ENCODE data around the gene RNF40.

Gene RNF40

GRCh38 chr16:30722443-30722842, 39.7 kb upstream of the RNF40 start:
- DNase-seq (ENCODE audit: low read depth) = no peak
- TF ChIP-seq CTCF (IDR thresholded peaks at IDR 0.05; ENCODE audit: control insufficient read depth, insufficient read depth, low read depth, low read length, missing control alignments) = no peak
- no peak overlapping the region for H3K4me3 ChIP-seq (ENCODE audit: control insufficient read depth, low read depth, low read length)

GRCh38 chr16:30722916-30723315, 39.2 kb upstream of the RNF40 start:
- TF ChIP-seq CTCF (IDR thresholded peaks at IDR 0.05; ENCODE audit: control insufficient read depth, insufficient read depth, low read depth, low read length, missing control alignments) = no peak
- H3K4me3 ChIP-seq (ENCODE audit: control insufficient read depth, low read depth, low read length) = no peak overlapping the region
- DNase-seq (ENCODE audit: low read depth) = no peak

GRCh38 chr16:30723725-30724355, 38.3 kb upstream of the RNF40 start:
- no peak for DNase-seq (ENCODE audit: low read depth)
- no peak for TF ChIP-seq CTCF (IDR thresholded peaks at IDR 0.05; ENCODE audit: control insufficient read depth, insufficient read depth, low read depth, low read length, missing control alignments)
- no peak overlapping the region for H3K4me3 ChIP-seq (ENCODE audit: control insufficient read depth, low read depth, low read length)

DNA sequence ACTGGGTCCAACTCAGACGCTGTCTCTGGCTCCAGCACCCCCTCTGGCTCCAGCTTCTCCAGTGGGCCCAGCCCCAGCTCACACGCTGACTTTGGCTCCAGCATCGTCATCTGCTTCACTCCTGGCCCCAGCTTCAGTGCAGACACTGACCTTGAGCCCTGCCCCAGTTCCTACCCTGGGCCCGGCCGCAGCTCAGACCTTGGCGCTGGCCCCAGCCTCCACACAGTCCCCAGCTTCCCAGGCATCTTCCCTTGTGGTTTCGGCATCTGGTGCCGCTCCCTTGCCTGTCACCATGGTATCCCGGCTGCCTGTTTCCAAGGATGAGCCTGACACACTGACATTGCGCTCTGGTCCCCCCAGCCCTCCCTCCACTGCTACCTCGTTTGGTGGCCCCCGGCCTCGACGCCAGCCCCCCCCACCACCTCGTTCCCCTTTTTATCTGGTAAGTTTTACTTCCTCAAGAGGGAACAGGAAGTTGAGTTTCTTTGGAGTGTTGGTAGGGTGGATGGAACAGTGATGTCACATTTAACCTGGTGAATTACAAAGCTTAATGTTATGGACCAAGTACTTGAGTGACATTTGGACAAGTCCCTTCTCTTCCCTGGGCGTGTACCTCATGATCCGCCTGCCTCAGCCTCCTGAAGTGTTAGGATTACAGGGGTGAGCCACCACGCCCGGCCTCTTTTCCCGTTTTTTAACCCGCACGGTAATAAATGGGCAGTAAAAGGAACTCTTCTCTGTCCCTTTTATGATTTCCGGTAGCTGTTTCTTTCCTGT, 37.3 kb upstream of the RNF40 start:
- TF ChIP-seq CTCF (IDR thresholded peaks at IDR 0.05; ENCODE audit: control insufficient read depth, insufficient read depth, low read depth, low read length, missing control alignments) = no peak
- no peak for DNase-seq (ENCODE audit: low read depth)
- H3K4me3 ChIP-seq (ENCODE audit: control insufficient read depth, low read depth, low read length) = no peak overlapping the region

DNA sequence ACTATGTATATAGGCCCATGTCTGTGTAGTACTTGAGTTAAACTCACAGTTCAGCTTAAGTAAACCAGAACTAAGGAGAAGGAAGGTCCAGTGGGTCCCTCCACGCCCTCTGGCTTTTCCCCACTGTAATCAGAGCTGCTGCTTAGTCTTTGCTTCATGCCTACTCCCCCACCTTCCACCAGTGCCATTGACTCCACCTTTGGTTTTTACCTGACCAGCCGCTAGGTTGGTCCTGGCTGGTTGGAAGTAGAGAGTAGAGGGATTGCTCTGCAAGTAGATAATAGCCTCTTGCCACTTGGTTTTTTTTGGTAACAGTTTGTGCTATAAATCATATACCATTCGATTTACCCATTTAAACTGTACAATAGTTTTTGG, 36.7 kb upstream of the RNF40 start:
- no peak for TF ChIP-seq CTCF (IDR thresholded peaks at IDR 0.05; ENCODE audit: control insufficient read depth, insufficient read depth, low read depth, low read length, missing control alignments)
- no peak for DNase-seq (ENCODE audit: low read depth)
- H3K4me3 ChIP-seq (ENCODE audit: control insufficient read depth, low read depth, low read length) = no peak overlapping the region

GRCh38 chr16:30728321-30728720, 33.8 kb upstream of the RNF40 start:
- TF ChIP-seq CTCF (IDR thresholded peaks at IDR 0.05; ENCODE audit: control insufficient read depth, insufficient read depth, low read depth, low read length, missing control alignments) = no peak
- no peak for DNase-seq (ENCODE audit: low read depth)
- no peak overlapping the region for H3K4me3 ChIP-seq (ENCODE audit: control insufficient read depth, low read depth, low read length)
